HG02938 (cell line): ENCODE results near the gene MED27.

Source experiments
- ATAC-seq: cut with Tn5 transposase; IDR thresholded peaks from one replicate; pipeline ENCODE4 v1.9.1; 2021; ENCODE audit warnings: mild to moderate bottlenecking, moderate library complexity; ENCODE audit not compliant: unreplicated experiment

Gene MED27

DNA sequence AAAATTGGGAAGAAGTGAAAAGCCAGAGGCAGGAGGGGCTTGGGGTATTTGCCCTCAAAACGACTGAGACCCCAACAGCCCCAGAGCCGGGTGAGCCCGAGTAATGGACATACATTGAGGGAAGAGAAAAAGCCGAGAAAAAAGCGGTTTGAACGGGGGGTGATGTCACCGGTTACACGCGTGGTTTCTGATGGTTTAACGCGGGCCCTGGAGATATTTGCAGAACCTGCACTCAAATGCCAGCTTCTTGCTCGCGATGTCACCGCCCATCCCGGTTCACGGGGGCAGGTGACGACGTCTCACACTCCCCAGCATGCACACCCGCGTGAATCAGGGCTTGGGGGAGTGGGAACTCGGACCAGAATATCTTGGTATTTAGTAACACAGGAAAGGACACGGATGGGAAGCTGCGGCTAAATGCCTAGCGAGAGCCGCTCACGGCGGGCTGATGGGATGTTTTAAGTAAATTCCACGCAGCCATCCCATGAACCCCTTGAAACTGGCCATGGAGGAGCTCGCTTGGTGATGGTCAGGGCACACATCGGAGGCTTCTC is 237.8 kb downstream of the MED27 start:
- ATAC-seq = no peak

DNA sequence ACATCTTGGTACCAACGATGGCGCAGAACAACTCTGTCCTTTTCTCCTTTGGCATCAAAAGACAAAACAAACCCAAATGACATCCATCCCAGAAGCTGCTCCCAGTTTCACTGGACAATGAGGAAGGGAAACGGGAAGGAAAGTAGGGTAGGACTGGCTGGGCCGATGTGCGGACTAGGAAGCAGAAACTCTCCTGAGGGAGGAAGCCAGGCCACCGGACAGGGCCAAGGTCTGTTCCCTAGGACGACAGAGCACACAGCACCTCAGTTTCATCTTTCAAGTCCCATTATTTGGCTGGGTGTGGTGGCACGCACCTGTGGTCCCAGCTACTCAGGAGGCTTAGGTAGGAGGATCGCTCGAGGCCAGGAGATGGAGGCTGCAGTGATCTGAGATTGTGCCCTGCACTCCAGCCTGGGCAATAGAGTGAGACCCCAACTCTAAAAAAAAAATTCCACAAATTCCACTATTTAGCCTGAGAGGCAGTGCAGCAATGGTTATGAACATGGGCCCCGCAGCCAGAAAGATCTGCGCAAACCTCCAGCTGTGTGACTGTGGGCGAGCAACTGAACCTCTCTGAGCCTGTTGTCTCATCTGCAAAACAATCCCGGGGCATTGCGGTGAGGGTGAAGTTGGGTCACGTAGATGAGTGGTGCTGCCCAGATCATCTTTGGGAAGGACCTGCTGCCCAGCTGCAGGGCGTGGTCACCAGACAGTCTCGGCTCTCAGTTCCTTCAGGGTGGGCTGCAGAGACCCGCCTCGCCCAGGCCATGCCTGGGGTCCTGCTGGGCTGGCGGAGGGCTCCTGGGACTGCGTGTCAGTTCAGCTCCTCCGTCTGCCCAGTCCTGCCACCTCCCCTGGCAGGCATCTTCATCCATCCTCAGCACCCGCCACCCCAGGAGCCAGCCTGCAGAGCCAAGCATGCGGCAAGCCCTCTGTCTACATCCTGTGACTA is 238.6 kb downstream of the MED27 start:
- ATAC-seq = no peak

DNA sequence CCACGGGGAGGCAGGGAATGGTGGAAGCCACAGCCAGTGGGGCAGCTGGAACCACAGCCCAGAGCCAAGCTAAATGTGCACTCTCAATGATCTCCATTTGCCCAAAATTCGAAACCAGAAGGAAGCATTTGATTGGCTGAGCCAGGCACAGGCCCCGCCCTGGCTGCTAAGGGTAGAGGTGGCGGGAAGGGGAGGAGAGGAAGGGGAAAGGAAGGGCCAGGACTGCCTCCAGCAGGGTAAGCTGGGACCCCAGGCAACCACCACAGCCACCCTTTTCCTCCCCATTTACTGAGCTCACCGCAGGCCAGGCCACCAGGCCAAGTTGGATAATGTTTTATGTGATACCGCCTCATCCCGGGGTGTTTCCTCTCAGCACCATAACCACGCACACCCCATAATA is 239.4 kb downstream of the MED27 start:
- ATAC-seq = no peak

DNA sequence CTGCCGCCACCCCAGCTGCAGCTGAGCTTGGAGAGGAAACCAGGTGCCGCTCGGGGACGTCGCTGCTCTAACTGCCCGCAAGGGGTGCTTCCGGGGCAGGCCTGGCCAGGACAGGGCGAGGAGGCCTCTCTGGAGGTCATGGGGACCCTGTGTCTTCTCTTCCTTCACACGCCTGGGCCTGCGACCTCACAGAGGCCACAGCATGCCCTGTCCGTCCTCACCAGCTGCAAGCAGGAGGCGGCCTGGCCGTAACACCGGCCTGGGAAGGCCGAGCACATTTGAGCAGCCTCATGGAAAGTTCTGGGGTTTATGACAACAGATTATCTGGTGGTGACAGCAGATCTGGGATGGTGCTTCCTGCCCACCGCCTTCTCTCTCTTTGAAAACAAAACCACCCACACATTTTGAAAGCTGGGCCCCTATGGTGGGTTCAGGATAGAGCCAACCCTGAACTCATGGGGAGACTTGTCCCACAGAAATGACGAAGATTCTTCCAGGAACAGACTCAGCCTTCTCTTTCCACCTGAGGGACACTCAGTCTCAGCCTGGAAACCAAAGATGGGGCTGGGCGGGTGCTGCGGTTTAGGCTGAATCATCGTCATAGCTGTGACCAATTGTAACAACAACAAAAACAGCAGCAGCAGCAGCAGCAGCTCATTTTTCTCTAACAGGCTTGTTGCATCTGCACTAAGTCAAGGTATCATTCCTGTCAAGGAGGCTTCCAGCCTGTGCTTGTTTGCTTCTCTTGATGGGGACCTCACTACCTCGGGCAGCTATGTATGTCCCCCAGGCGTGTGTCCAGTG is 240.2 kb downstream of the MED27 start:
- ATAC-seq = no peak

DNA sequence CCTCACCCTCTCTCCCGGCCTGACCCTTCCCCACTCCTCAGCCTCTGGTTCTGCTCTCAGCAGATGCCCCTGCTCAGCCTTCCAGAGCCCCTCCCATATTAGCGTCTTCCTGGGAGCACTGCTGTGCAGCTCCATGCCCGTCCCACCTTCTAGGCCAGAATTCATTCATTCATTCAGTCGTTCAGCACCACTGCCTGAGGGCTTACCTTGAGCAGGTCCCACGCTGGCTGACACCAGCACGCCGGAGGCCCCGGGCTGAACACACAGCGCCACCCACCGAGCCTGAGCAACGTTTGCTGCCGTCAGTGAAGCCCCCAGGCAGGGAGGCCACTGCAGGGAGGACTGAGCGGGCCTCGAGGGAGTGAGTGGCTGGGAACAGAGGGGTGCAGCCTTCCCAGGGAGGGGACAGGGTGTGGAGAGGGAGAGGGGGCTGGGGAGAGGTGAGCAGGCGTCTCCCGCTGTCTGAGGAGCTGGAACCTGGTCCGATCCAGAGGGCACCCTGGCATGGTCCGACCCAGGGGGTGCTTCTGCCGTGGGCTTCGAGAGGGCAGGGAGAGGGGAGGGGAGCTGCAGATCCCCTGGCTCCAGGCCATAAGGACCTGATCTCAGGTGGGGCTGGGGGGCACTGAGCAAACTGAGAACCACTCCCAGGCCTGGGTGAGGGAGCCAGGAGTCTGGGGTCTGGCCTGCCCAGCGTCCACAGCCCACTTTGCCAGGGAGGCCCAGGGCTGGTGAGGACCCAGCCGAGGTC is 241.0 kb downstream of the MED27 start:
- ATAC-seq = no peak

DNA sequence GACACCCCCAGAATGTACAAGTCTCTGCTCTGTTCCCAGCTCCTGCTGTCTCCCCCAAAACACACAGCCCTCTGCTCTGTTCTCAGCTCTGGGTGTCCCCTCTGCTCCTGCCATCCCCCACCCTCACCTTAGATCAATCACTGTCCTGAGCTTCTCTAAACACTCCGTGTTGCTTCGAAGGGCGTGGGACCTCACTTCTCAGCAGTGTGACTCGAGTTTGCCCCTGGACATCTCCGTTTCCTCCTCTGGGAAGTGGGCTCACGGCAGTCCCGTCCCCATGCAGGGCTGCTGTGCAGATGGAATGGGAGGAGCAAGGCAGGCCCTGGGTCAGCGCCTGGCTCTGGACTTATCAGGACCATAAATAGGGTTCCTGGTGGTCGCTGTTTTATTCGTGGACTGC is 241.8 kb downstream of the MED27 start:
- no peak for ATAC-seq

DNA sequence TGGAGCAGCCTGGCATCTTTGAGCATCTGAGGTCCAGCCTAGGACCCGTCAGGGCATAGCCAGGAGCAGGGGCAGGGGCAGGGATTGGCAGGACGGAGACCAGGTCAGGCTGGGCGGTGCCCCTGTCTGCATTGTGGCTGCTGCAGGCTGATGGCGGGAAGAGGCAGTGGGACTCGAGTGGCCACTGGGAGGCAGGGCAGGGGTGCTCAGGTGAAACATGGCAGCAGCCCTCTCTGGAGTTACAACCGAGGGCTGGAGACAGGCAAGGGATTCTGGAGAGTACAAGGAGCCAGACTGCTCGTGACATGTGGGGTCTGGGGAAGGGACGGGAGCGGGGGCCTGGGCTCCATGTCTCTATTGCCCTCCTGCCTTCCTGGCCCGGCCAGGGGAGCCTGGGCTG is 242.4 kb downstream of the MED27 start:
- ATAC-seq = no peak

DNA sequence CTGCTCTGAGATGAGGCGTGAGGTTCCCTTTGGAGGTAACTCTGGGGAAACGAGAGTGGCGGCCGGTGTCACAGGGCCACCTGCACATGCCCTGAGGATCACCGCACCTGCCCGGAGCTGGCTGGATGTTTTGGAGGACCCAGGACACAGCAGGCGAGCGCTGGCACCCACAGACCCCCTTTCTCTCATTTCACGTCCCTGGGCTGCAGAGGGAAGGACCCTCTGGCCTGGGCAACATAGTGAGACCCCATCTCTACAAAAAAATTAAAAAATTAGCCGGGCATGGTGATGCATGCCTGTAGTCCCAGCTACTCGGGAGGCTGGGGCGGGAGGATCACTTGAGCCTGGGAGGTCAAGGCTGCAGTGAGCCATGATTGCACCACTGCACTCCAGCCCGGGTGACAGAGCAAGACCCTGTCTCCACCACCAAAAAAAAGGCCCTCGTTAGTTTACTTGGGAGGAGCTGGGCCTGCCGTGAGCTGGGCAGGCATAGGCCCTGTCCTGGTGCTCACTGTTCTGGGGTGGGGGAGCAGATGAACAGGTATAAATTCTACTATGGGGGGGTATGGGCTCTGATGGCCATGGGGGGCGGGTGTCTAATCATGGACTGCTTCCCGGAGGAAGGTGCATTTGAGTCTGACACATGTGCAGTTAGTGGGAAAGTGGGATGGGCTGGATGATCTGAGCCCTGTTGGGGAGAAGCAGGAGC is 242.9 kb downstream of the MED27 start:
- no peak for ATAC-seq

DNA sequence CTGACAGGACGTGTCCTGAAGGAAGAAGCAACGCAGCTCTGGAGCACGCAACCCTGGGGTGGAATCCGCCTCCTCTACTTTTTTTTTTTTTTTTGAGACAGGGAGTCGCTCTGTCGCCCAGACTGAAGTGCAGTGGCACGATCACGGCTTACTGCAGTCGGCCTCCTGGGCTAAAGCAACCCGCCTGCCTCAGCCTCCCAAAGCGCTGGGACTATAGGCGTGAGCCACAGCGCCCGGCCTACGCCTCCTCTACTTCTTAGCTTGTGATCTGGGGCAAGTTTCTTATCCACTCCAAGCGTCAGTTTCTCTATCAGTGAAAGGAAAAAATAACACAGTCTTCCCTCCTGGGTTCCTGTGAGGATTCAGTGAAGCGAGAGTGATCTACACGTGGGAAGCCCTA is 243.6 kb downstream of the MED27 start:
- no peak for ATAC-seq

DNA sequence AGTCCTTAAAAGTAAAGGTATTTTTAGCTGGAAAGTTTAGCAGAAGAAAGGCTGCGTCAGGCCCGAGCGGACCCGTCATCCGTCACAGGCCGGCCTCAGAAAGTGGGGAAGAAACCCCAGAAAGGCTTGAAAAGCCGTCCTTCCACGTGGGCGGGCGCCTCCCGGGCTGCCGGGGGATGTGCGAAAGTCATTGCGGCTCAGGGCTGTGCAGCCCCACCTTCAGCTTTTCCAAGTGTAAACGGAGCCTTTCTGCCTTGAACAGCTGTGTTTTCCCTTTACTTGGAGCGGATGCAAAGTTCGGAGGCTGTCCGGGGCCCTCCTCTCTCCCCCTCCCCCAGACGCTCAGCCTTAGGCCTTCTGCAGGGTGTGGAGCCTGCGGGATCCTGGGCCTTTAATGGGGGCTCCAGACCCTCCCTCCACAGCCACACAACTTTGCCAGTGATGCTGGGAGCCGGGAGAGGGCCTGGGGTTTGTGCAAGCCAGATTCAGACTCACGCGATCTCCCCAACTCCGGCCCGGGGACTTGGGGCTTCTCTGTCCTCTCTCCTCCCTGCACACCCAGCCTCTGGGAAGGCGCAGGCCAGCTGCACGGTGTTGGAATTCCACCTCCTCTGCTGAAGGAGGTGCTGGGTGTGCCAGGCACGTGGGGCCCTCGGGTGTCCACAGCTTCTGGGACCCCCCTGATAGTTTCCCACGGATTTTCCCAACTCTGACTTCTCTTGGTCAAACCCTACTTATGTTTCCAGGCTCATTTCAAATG is 244.3 kb downstream of the MED27 start:
- no peak for ATAC-seq

DNA sequence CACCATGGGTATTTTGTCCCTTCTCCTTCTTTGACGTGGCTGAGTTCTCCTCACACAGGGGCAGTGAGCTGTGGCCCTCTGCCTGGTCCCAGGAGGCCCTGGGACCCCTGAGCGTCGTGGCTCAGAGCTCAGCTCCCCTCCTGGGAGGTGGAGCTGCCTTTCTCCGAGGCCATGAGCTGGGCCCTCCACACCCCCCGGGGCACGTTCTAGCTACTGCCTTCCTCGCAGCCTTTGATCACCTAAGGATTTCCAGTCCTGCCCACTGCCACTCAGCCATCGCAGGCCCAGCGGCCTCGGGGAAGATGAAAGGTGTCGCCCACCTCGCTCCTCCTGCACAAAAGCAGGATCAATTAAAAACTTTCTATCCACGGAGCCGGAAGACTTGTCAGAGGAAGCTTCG is 244.9 kb downstream of the MED27 start:
- no peak for ATAC-seq

DNA sequence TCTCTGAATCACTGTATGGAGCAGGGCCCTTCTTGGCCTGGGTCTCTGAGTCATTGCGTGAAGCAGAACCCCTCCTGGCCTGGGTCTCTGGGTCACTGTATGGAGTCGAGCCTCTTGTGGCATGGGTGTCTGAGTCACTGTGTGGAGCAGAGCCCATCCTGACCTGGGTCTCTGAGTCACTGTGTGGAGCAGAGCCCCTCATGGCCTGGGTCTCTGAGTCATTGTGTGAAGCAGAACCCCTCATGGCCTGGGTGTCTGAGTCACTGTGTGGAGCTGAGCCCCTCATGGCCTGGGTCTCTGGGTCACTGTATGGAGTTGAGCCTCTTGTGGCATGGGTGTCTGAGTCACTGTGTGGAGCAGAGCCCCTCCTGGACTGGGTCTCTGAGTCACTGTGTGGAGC is 245.8 kb downstream of the MED27 start:
- ATAC-seq = no peak

DNA sequence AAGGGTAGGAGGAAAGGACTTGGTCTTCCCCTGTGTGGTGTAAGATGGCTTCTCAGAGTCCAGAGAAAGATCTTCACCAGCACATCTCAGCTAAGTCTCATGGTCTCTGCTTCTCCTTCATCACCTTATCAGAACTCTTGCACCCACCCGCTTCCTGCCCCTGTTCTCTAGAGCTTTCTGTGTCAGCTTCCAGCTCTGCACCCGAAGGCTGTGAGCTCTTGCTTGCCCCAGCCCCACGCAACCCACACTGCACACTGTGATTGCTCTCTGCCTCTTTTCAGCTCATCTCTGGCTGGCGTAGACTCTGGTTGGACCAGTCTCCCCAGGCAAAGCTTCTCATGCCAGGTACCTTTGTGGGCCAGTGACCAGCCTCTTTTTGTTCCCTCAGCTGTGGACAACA is 246.6 kb downstream of the MED27 start:
- ATAC-seq = no peak

DNA sequence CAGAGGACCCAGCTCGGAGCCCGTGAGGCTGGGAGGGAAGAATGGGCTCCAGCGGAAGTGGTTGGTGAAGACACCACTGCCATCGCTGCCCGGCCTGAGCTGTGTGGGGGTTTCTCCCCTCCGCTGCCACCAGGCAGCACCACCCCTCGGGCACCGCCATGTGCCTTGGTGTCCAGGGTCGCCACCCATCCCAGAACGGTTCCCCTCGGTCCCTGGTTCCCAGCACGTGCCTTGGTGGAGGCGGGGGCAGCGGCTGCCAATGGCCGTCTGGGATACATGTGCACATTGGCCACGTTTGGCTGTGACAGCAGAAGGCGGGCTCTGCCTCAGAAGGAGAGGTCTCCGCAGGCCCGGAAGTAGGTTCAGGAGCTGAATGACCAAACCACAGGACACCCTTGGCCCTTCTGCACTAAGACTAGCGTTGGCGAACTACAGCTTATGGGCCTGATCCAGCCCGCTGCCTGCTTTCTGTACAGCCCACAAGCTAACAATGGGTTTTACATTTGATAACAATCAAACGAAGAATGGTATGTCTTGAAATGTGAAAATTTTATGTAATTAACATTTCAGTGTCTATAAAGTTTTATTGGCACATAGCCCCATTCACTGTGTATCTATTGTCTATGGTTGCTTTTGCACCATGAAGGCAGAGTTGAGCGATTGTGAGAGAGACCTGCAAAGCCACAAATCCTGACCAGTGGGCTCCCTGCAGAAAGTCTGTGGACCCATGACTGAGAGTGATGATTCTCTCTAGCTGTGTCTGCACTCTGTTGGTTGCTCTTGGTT is 248.1 kb downstream of the MED27 start:
- no peak for ATAC-seq

DNA sequence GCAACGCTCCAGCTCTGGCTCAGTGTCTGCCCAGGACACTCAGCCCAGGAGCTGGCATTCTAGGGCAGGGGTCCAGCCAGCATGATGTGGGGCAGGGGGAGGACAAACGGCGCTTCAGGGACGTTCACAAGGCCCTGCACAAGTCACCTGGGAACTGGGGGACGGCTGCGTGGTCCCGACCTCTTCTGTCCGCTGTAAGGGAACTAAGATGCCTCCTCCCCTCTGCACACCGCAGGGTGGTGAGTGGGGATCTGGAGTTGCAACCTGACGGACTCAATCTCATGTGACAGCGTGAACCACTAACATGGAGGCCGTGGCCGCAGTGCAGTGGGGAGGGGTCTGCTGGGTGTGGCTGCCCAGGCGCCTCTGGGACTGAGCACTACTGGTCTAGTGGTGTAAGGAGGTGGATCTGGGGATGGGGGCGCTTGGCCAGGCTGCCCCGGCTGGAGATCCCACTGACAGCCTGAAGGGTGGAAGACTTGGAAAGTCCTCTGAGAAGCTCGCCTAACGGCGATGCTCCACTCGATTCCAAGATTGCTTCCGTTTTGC is 251.8 kb downstream of the MED27 start:
- no peak for ATAC-seq

DNA sequence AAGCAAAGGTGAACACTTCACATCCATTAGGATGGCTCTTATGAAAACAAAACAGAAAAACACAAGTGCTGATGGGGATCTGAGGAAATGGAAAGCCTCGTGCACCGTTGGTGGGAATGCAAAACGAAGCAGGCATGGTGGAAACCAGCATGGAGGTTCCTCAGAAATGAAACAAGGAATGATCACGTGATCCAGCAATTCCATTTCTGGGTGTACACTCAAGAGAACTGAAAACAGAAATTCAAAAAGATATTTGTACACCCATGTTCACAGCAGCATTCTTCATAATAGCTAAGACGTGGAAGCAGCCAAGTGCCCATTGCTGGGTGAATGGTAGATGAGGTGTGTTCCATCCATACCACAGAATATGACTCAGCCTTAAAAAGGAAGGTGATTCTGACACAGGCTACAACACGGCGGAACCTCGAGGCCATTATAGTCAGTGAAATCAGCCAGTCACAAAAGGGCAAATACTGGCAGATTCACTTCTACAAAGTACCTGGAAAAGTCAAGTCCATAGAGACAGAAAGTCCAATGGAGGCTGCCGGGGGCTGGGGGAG is 252.6 kb downstream of the MED27 start:
- no peak for ATAC-seq

DNA sequence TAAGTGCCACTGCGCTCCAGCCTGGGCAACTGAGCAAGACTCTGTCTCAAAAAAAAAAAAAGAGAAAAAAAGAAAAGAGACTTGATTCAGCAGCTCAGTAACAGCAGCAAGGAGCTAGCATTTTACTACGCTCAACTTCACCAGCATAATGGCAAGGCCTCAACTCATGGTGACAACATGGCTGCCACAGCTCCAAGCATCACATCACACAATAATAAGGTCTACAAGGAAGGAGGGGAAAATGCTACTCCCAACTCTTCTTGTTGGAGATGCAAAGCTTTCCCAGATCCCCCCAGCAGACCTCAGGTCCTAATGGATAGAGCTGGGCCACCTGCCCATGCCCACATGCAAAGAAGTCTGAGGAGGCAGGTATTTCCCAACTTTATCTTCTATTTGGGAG is 253.6 kb downstream of the MED27 start:
- ATAC-seq = no peak

DNA sequence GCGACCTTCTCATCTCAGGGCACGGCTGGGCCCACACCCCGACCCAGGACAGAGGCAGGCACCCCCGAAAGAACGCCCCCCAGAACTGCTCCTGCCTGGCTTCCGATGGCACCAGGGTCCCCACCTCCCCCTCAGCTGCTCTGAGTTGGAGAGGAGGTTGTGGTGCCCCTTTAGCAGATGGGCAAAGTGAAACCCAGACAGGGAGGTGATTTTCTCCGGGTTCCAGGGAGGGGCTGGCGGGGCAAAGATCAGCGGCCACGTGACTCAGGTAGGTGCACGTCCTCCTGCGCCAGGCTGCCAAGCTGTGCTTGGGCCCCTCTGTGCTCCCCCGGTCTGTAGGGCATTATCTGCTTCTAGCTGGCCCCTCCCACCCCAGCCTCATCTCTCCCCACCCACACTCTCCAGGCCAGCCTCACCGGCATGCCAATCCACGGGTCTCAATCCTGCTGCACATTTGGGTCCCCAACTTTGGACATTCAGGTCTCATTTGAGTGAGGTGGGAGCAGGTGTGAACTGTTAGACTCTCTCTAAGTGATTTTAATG is 254.6 kb downstream of the MED27 start:
- no peak for ATAC-seq
